NOMO-1 treated with dmso at 0.1 percent for 144 hours (cell line): ENCODE data around the gene OMA1.
A peak's percentile ranks its signal among the peaks of the same experiment; 100 is the strongest.
"Not testable (repeated sequence)": the region's sequence is repeated elsewhere in the genome, so short reads cannot be mapped to it uniquely, and the experiment has no call there.

Experiments used
- DNase-seq: peaks from one replicate; lab custom pipeline; 2025; ENCODE audit not compliant: unreplicated experiment; lab: John Stamatoyannopoulos, UW

The OMA1 gene

GRCh38 chr1:58573705-58574591, 27.4 kb upstream of the OMA1 start:
- no peak for DNase-seq

GRCh38 chr1:58573138-58573537, 26.6 kb upstream of the OMA1 start:
- DNase-seq, result no peak

- DNase-seq, result no peak
Observed at GRCh38 chr1:58572690-58573089, 26.2 kb upstream of the OMA1 start.

GRCh38 chr1:58571616-58572015, 25.1 kb upstream of the OMA1 start:
- DNase-seq, result no peak

- no peak for DNase-seq
Observed at GRCh38 chr1:58570817-58571216, 24.3 kb upstream of the OMA1 start.

GRCh38 chr1:58570094-58570493, 23.6 kb upstream of the OMA1 start:
- DNase-seq, result no peak

- no peak for DNase-seq
Observed at GRCh38 chr1:58568911-58569310, 22.4 kb upstream of the OMA1 start.

GRCh38 chr1:58568271-58568860, 21.8 kb upstream of the OMA1 start:
- no peak for DNase-seq

- no peak for DNase-seq
Observed at GRCh38 chr1:58566339-58566738, 19.8 kb upstream of the OMA1 start.

- not testable (repeated sequence) for DNase-seq
Observed at GRCh38 chr1:58563715-58564114, 17.2 kb upstream of the OMA1 start.

- no peak for DNase-seq
Observed at GRCh38 chr1:58561633-58562032, 15.1 kb upstream of the OMA1 start.

GRCh38 chr1:58555393-58555792, 8.9 kb upstream of the OMA1 start:
- DNase-seq, result no peak

GRCh38 chr1:58551186-58552140, 4.9 kb upstream of the OMA1 start:
- DNase-seq, result no peak

- DNase-seq, result not testable (repeated sequence)
Observed at GRCh38 chr1:58549291-58549690, 2.8 kb upstream of the OMA1 start.

- no peak for DNase-seq
Observed at GRCh38 chr1:58548371-58548770, 1.8 kb upstream of the OMA1 start.

GRCh38 chr1:58545591-58546519, 671 bp downstream of the OMA1 start:
- DNase-seq, result peak; percentile 60

GRCh38 chr1:58543260-58543659, 3.3 kb downstream of the OMA1 start:
- DNase-seq, result no peak

- no peak for DNase-seq
Observed at GRCh38 chr1:58539553-58539952, 7.0 kb downstream of the OMA1 start.

GRCh38 chr1:58538821-58539220, 7.7 kb downstream of the OMA1 start:
- DNase-seq, result no peak

- peak; percentile 4 for DNase-seq
Observed at GRCh38 chr1:58531842-58532241, 14.7 kb downstream of the OMA1 start.
